Fibroblast of peridontal ligament (primary cell): ENCODE results near the gene C1orf50.
A peak's percentile ranks its signal among the peaks of the same experiment; 100 is the strongest.
"Not testable (repeated sequence)": the region's sequence is repeated elsewhere in the genome, so short reads cannot be mapped to it uniquely, and the experiment has no call there.

ENCODE experiments used
- DNase-seq: peaks from one replicate; pipeline ENCODE4 v3.0.0-alpha.2; 2010; ENCODE audit errors: extremely low read depth

The C1orf50 gene

DNA sequence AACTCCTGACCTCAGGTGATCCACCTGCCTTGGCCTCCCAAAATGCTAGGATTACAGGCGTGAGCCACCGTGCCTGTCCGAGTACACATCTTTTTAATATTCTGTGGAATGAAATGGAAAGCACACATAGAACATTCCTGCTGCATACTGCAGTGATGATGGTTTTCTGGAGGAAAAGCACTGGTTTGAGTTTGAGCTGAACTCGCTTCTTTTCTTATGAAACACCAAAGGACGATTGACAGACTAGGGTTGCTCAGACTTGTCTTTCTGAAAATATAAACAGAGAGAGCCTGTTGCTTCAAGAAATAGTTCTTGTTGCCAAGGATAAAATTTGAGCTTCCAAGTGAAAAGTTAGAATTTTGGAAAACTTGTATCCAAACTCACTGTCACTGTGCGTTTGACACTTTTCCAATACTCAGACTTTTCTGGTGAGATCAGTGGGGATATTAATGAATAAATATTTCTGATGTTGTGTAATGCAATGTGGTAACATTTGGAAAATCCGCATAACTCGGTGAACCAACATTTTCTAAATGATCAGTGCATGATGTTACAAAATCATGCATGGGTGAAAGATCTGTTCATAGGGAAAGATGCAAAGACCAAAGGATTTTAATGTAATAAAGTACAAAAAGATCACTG is 34.9 kb downstream of the C1orf50 start:
- peak; percentile 11 for DNase-seq

DNA sequence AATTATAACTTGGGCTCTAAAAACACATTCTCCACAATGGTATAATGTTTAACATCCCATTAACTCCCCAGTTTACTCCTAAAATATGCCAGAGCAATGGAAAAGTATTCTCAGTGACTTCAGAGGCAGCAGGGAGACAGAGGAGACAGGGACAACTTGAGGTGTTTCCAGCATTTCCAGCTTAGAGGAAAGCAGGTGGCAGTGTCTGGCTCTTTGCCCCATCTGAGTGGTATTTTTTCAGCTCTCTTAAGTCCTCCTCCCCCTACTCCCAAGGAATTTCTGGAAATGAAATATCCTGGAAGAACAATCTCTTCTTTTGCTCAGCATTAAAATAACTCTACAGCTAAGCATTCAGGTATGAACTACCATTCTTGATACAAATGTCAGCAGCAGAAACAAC is 39.1 kb downstream of the C1orf50 start:
- DNase-seq: no peak

DNA sequence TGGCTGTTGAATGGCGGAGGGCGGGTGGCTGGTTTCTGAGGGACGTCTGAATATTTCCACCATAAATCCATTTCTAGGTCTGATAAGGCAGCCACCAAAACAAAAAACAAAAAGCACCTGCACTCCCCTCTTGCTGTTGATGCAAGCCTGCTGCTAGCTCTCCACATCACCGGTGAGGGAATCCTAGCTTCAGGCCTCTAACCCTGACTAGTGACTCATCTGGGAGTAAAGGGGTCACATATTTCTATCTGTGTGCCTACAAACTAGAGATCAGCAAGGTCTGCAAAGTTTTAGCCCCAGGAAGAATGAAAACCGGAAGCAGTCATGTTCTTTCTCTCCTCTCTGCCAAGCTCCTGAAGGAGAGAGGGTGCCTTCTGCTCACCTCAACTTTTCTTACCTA is 39.5 kb downstream of the C1orf50 start:
- no peak for DNase-seq

DNA sequence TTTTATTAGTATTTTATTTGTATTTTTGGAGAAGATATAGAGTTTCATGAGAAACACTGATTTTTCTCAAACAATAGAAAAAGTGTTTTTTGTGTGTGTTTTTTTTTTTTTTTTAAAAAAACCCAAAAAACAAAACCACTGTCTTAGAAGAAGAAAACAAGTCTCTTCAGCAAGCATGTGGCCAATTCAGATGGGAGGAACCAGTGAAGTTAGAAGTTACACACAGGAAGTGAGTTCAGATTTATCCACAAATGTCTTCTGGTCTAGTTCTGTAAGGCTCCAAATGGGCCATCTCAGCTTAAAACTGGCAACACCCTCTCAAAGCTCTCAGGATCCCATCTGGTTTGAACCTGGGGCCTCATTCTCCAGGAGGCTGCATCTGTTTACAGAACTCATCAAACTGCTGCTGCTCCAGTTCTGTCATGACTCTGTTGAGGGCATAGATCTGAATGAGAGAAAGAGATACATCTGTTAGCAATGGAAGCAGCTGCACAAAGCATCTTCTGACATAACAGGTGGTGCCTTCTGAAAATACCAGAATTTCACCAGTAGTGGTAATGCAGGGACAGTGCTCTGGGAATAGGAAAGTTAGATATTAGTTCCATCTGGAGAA is 40.1 kb downstream of the C1orf50 start:
- DNase-seq: no peak

- not testable (repeated sequence) for DNase-seq
These were observed 47.8 kb downstream of the C1orf50 start for GRCh38 chr1:42814815-42815214.

DNA sequence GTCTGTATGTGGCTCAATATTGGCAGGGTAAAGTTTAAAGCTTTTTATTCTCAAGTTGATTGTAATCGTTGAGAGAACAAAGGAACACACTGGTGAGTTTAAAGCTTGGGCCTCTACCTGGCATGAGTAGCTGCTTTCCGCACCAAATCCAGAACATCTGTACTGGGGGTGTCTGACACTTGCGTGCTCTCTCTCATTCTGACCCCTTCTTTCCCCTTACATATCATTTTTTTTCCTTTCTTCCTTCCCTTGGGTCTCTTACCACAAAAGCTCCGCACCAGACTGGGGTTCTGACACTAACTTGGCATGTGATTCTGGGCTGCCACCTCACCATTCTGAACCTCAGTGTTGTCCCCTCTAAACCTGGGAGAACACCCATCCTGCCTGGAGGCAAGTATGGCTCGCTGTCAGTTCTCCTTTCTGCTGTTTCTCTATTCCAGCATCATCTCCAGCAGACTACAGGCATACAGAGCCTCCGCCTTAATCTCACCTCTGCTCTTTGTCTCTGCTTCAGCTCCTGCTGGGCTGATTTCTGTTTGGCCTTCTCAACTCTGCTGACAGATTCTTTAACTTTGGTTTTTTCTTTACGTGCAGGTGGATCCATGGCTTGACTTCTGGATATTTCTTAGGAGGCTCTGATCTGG is 49.0 kb downstream of the C1orf50 start:
- peak; percentile 24 for DNase-seq

GRCh38 chr1:42816585-42817439 is 49.8 kb downstream of the C1orf50 start, which contains the start of the genes ERMAP and SVBP:
Gene ERMAP, plus strand, starts transcription at chr1:42817122. Its CDS starts 13,327 bp downstream, at chr1:42830449.
Gene SVBP, minus strand, starts transcription at chr1:42817397. Its CDS starts 853 bp downstream, at chr1:42816544.
- DNase-seq: peak; percentile 77

DNA sequence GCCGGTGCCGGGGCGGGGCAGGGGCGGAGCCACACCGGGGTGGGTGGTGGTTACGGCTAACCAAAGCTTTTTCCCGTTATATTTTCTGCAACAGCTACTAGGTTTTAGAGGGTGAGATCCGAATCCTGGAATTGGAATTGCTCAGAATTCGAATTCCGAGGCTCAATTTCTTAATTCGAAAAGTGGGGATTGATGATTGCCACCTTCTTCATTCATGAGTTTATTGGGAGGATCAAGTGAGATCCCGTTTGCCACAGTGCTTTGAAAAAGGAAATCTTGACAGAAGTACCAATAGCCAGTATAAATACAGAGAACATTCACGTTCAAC is 50.4 kb downstream of the C1orf50 start:
- DNase-seq: no peak

GRCh38 chr1:42817976-42818375 is 50.9 kb downstream of the C1orf50 start:
- no peak for DNase-seq

DNA sequence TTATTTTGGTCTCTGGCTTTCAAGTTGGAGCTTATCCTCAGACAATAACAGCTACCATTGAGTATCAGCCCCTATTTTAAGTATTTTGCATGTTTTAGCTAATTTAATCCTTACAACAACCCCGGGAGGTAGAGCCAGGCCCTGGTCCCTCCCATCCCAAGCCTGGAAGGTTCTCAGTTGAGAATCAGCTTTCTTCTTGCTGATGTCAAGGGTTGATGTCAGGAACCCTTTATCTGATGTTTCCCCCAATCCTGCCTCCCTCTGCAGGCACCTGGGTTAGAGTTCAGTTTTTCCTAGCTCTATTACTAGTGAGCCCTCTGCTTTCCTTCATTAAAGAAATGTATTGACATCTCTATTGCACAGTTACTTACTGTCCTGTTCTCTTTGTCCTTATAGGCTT is 53.8 kb downstream of the C1orf50 start:
- no peak for DNase-seq

GRCh38 chr1:42821690-42822089 is 54.6 kb downstream of the C1orf50 start:
- DNase-seq: no peak

- DNase-seq: peak; percentile 67
These were observed 55.8 kb downstream of the C1orf50 start for GRCh38 chr1:42822800-42823392.

- DNase-seq: no peak
These were observed 57.5 kb downstream of the C1orf50 start for GRCh38 chr1:42824481-42825035.

- no peak for DNase-seq
These were observed 58.2 kb downstream of the C1orf50 start for GRCh38 chr1:42825036-42825851.
